Naive thymus-derived CD4-positive, alpha-beta T cell (primary cell): ENCODE data around the gene SGF29. TPM values are rescaled to one million over a fixed set of nuclear protein-coding genes. Genes with fewer than 3 reads are reported as not detected.
A peak's percentile ranks its signal among the peaks of the same experiment; 100 is the strongest.
"Not testable (repeated sequence)": the region's sequence is repeated elsewhere in the genome, so short reads cannot be mapped to it uniquely, and the experiment has no call there.

Source experiments
- ATAC-seq: fragments of 150-1000 bp; cut with Tn5 transposase; 2 replicates; pipeline ENCODE4 v1.10.0; 2021; ENCODE audit warnings: mild to moderate bottlenecking, moderate library complexity
- CTCF ChIA-PET: fragments of 350-600 bp; sonication (Branson Sonifier 250); formaldehyde crosslinking; loops from one replicate; lab custom pipeline; 2021; ENCODE audit warnings: antibody characterized with exemption; lab: Charles Lee
- POLR2A ChIA-PET: fragments of 350-600 bp; sonication (Branson Sonifier 250); formaldehyde crosslinking; loops from one replicate; lab custom pipeline; 2021; ENCODE audit warnings: antibody characterized with exemption, inconsistent platforms; lab: Charles Lee
- DNase-seq, 9 donors: peaks; one replicate each; pipeline versions ENCODE4 v3.0.0 to v3.0.0-alpha.2; 2020 to 2022; ENCODE audit warnings: mixed read lengths in 1 of 9
- H3K27ac ChIP-seq: one replicate; pipeline ENCODE4 v1.7.0; 2013; ENCODE audit warnings: mild to moderate bottlenecking, low read depth, low read length, moderate library complexity
- H3K27me3 ChIP-seq, 2 donors: one replicate each; pipeline ENCODE4 v1.7.0; 2013; ENCODE audit warnings: low read length in 2 of 2, mild to moderate bottlenecking in 2 of 2, moderate library complexity in 2 of 2; ENCODE audit not compliant: control insufficient read depth in 2 of 2, insufficient read depth in 2 of 2
- H3K36me3 ChIP-seq, 3 experiments: 1 replicate in 2 of 3; 2 replicates in 1 of 3; pipeline ENCODE4 v1.7.0; 2013; ENCODE audit warnings: low read length in 3 of 3, mild to moderate bottlenecking in 3 of 3, moderate library complexity in 1 of 3; ENCODE audit not compliant: insufficient read depth in 3 of 3, control insufficient read depth in 2 of 3
- H3K4me1 ChIP-seq, 2 donors: one replicate each; pipeline ENCODE4 v1.7.0; 2013; ENCODE audit warnings: low read length in 2 of 2, mild to moderate bottlenecking in 2 of 2, moderate library complexity in 1 of 2; ENCODE audit not compliant: control insufficient read depth in 2 of 2, insufficient read depth in 2 of 2
- H3K4me3 ChIP-seq: 2 replicates; pipeline ENCODE4 v1.7.0; 2013; ENCODE audit warnings: mild to moderate bottlenecking, low read length
- H3K9me3 ChIP-seq, 3 experiments: 1 replicate in 2 of 3; 2 replicates in 1 of 3; pipeline ENCODE4 v1.7.0; 2013; ENCODE audit warnings: low read length in 3 of 3; ENCODE audit not compliant: control insufficient read depth in 2 of 3
- H3K27ac Mint-ChIP-seq, 9 donors: one replicate each; pipeline ENCODE4 v1.8.0; 2020 to 2022; ENCODE audit warnings: mixed read lengths in 9 of 9, mild to moderate bottlenecking in 8 of 9, moderate library complexity in 5 of 9, inconsistent platforms in 2 of 9
- H3K27me3 Mint-ChIP-seq, 5 donors: one replicate each; pipeline ENCODE4 v1.8.0; 2021 to 2022; ENCODE audit warnings: mixed read lengths in 5 of 5, mild to moderate bottlenecking in 1 of 5
- H3K36me3 Mint-ChIP-seq, 5 donors: one replicate each; pipeline ENCODE4 v1.8.0; 2020 to 2022; ENCODE audit warnings: mixed read lengths in 5 of 5, mild to moderate bottlenecking in 3 of 5, inconsistent platforms in 1 of 5
- H3K4me1 Mint-ChIP-seq, 7 donors: one replicate each; pipeline ENCODE4 v1.8.0; 2020 to 2022; ENCODE audit warnings: mixed read lengths in 7 of 7, mild to moderate bottlenecking in 3 of 7, inconsistent platforms in 1 of 7
- H3K4me3 Mint-ChIP-seq, 10 donors: one replicate each; pipeline ENCODE4 v1.8.0; 2020 to 2022; ENCODE audit warnings: mild to moderate bottlenecking in 10 of 10, mixed read lengths in 10 of 10, moderate library complexity in 6 of 10, inconsistent platforms in 2 of 10
- H3K9me3 Mint-ChIP-seq, 11 donors: one replicate each; pipeline ENCODE4 v1.8.0; 2020 to 2022; ENCODE audit warnings: mixed read lengths in 11 of 11, mild to moderate bottlenecking in 4 of 11, inconsistent platforms in 1 of 11, moderate library complexity in 1 of 11
- intact Hi-C, 2 donors: fragments of 100-400 bp; cut with micrococcal nuclease; formaldehyde crosslinking; loops; one replicate each; pipeline ENCODE4 v1.15.1; 2023
- polyA plus RNA-seq, 2 donors: library from polyadenylated mRNA; unstranded; fragments of 300-500 nt; fragmentation: Illumina TruSeq; gene quantifications; one replicate each; pipeline ENCODE4 v1.2.3, GENCODE V29; 2021
- total RNA-seq, 6 experiments: library from RNA in 5 of 6; stranded (reverse) in 5 of 6; gene quantifications; 1 replicate in 5 of 6; 2 replicates in 1 of 6; pipeline ENCODE4 v1.2.3 and lab custom pipeline; 2021 to 2026

Gene SGF29
- total and polyA plus RNA-seq, 7 experiments from 2014 or later: 41.5 to 85.6 (median 68.2) TPM

GRCh38 chr16:28612359-28613280 lies 58.9 kb downstream of the SGF29 start:
- H3K36me3 ChIP-seq, H3K27ac Mint-ChIP-seq, H3K36me3 Mint-ChIP-seq, H3K4me3 ChIP-seq, POLR2A ChIA-PET, DNase-seq, CTCF ChIA-PET, H3K4me1 ChIP-seq, H3K27me3 Mint-ChIP-seq, H3K27me3 ChIP-seq, H3K9me3 ChIP-seq, H3K9me3 Mint-ChIP-seq, H3K4me3 Mint-ChIP-seq, intact Hi-C loops, H3K27ac ChIP-seq: not testable (repeated sequence)
- peak; percentile 92 for ATAC-seq
- H3K4me1 Mint-ChIP-seq: peaks cover 11 to 27% (median 18%) of the 10 kb centered on the region in 7 donors

DNA sequence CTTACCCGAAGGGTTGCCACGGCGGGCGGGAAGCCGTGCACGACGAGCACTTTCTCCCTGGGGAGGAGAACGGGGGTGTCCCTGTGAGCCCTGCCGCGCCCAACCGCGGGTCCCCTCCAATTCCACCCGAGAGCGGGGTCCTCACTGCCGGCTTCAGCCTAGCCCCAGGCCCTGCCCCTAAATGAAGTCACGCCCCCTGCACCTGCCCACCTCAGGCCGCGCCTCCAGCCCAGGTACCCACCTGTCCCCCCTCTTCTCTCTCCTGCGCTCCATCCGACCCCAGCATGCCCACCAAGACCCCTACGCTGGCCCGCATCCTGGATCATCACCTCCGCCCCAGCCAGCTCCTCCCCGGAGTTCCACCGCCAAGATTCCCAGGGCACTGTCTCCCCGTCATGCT lies 60.2 kb downstream of the SGF29 start:
- POLR2A ChIA-PET, H3K27me3 ChIP-seq, CTCF ChIA-PET, H3K9me3 Mint-ChIP-seq, H3K27ac Mint-ChIP-seq, H3K27ac ChIP-seq, DNase-seq, H3K4me3 Mint-ChIP-seq, H3K9me3 ChIP-seq, ATAC-seq, H3K36me3 ChIP-seq, H3K4me3 ChIP-seq, intact Hi-C loops, H3K4me1 ChIP-seq, H3K36me3 Mint-ChIP-seq, H3K27me3 Mint-ChIP-seq: not testable (repeated sequence)
- peaks cover 11 to 26% (median 18%) of the 10 kb centered on the region in 7 donors for H3K4me1 Mint-ChIP-seq

DNA sequence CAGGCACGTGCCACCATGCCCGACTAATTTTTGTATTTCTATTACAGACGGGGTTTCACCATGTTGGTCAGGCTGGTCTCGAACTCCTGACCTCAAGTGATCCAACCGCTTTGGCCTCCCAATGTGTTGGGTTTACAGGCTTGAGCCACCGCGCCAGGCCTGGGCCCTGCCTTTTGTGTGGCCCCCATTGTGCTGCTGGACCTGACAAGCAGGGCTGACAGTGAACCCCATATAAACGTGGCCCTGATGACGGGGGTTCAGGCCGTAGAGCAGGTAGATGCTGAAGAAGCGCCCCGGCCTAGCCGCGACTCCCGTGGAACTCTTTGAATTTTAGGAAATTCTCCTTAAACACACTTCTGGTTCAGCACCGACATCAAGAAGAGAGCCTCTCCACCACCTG lies 60.8 kb downstream of the SGF29 start:
- CTCF ChIA-PET, H3K27me3 Mint-ChIP-seq, H3K4me3 ChIP-seq, H3K27ac Mint-ChIP-seq, H3K9me3 Mint-ChIP-seq, ATAC-seq, H3K36me3 Mint-ChIP-seq, DNase-seq, H3K9me3 ChIP-seq, H3K4me1 ChIP-seq, H3K36me3 ChIP-seq, intact Hi-C loops, H3K27me3 ChIP-seq, H3K27ac ChIP-seq, POLR2A ChIA-PET: not testable (repeated sequence)
- Mint-ChIP-seq H3K4me1 (peaks cover 11 to 22% (median 17%) of the 10 kb centered on the region in 7 donors), H3K4me3 (peak overlapping the region in 1 of 10 donors; percentile 44)

GRCh38 chr16:28615486-28616223 lies 61.9 kb downstream of the SGF29 start:
- H3K36me3 Mint-ChIP-seq: peaks cover 0 to 10% (median 0%) of the 10 kb centered on the region in 5 donors
- H3K9me3 ChIP-seq, intact Hi-C loops, H3K4me3 Mint-ChIP-seq, H3K4me3 ChIP-seq, POLR2A ChIA-PET, H3K4me1 ChIP-seq, H3K27me3 Mint-ChIP-seq, H3K9me3 Mint-ChIP-seq, ATAC-seq, H3K27ac ChIP-seq, H3K27me3 ChIP-seq, H3K36me3 ChIP-seq: not testable (repeated sequence)
- H3K4me1 Mint-ChIP-seq: peaks cover 6 to 11% (median 8%) of the 10 kb centered on the region in 7 donors
- DNase-seq: peak in 3 of 9 donors; percentile 22 to 27 (median 23)
- CTCF ChIA-PET: interaction anchor here (1.2 kb wide), 1 partner anchor 333 kb away, joined by 4 read pairs; no protein-coding TSS in a partner anchor
- H3K27ac Mint-ChIP-seq: peak overlapping the region in 1 of 9 donors; percentile 29

- ChIA-PET CTCF (interaction anchor here (1.2 kb wide), 1 partner anchor 334 kb away, joined by 4 read pairs; no protein-coding TSS in a partner anchor), POLR2A (interaction anchor here (0.8 kb wide), 1 partner anchor 61 kb away, joined by 3 read pairs; no protein-coding TSS in a partner anchor)
- H3K36me3 Mint-ChIP-seq, ATAC-seq, H3K9me3 Mint-ChIP-seq, H3K4me1 ChIP-seq, H3K27ac ChIP-seq, intact Hi-C loops, H3K4me3 Mint-ChIP-seq, H3K36me3 ChIP-seq, H3K27me3 Mint-ChIP-seq, DNase-seq, H3K4me3 ChIP-seq, H3K27me3 ChIP-seq, H3K9me3 ChIP-seq, H3K4me1 Mint-ChIP-seq, H3K27ac Mint-ChIP-seq: not testable (repeated sequence)
Observed at GRCh38 chr16:28616224-28616577, 62.5 kb downstream of the SGF29 start.

GRCh38 chr16:28616636-28617035 lies 62.9 kb downstream of the SGF29 start:
- H3K27ac Mint-ChIP-seq: peak overlapping the region in 2 of 9 donors; percentile 11 to 71
- no peak for DNase-seq
- H3K36me3 Mint-ChIP-seq: peaks cover 0 to 7% (median 0%) of the 10 kb centered on the region in 5 donors
- H3K27me3 Mint-ChIP-seq: no peaks in the 10 kb centered on the region
- no peaks in the 10 kb centered on the region for H3K9me3 Mint-ChIP-seq
- Histone ChIP-seq H3K27ac (no peak overlapping the region), H3K9me3 (no peaks in the 10 kb centered on the region), H3K36me3 (peaks cover 0 to 10% (median 0%) of the 10 kb centered on the region in 3 experiments), H3K27me3 (no peaks in the 10 kb centered on the region), H3K4me1 (no peaks in the 10 kb centered on the region), H3K4me3 (no peak overlapping the region)
- CTCF ChIA-PET: interaction anchor here (1.0 to 1.2 kb wide), 2 partner anchors 60 to 334 kb away, joined by 4 to 5 read pairs; no protein-coding TSS in a partner anchor
- intact Hi-C loops: no loop called here
- no peak overlapping the region for H3K4me3 Mint-ChIP-seq
- peaks cover under 1 to 12% (median 6%) of the 10 kb centered on the region in 7 donors for H3K4me1 Mint-ChIP-seq
- POLR2A ChIA-PET: interaction anchor here (0.8 kb wide), 1 partner anchor 61 kb away, joined by 3 read pairs; no protein-coding TSS in a partner anchor
- ATAC-seq: no peak
